SK-N-SH treated with all-trans-retinoic acid at 6 μM for 48 hours (cell line): ENCODE measurements around the gene PLPP6.

Source experiments
- TSHZ2 ChIP-seq: fragments of 250-450 bp; sonication (Bioruptor Pico); IDR thresholded peaks from 2 replicates; pipeline ENCODE4 v1.5.0; 2020; ENCODE audit warnings: mild to moderate bottlenecking, moderate library complexity

The PLPP6 gene

DNA sequence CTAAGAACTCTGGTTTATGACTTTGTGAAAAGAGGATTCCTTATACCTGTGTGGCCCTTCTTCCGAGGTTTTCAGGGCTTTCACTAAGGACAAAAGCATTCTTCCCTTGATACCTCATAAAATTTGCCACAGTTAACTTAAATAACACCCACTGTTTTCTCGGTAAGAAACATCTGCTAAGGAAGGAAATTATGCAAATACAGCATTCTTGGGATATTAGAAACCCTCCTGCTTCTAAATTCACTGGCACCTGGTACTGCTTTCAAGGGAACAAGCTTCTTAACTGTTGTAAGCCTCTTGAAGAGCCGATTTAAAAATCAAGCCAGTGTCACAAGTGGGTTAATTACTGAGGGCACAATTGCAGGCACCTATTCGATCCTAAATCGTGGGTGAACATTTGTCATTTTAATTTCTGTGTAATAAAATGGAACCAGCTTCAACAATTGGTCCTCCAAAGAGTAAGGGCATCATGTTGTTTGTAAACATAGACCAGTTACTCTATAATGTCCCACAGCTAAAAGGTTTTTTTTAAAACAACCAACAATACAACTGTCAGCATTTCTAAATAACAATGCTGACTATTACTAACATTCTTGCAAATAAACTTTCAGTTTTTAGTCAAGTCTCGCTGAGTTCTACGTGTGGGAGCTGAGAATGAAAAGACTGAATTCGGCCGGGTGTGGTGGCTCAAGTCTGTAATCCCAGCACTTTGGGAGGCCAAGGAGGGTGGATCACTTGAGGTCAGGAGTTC, 52.3 kb downstream of the PLPP6 start (continued):
- no peak for TF ChIP-seq TSHZ2 (CRISPR knock-in tag)
